OCI-LY1 (cell line): ENCODE measurements around the gene HJURP.

Source experiments
- EZH2 ChIP-seq: fragments of 200-600 bp; sonication (generic), shearing (Covaris generic); IDR thresholded peaks from 2 replicates; pipeline ENCODE4 v1.8.0; 2017; ENCODE audit warnings: borderline replicate concordance, mixed run types, mild to moderate bottlenecking, antibody characterized with exemption, low read length, moderate library complexity, mixed read lengths
- TF ChIP-seq, protein P1 (sequence below): fragments of 200-600 bp; sonication (generic), shearing (Covaris generic); IDR thresholded peaks from 2 replicates; pipeline ENCODE4 v1.5.1; 2017; ENCODE audit warnings: mild to moderate bottlenecking, antibody characterized with exemption, low read length, moderate library complexity, mixed read lengths

DNA sequence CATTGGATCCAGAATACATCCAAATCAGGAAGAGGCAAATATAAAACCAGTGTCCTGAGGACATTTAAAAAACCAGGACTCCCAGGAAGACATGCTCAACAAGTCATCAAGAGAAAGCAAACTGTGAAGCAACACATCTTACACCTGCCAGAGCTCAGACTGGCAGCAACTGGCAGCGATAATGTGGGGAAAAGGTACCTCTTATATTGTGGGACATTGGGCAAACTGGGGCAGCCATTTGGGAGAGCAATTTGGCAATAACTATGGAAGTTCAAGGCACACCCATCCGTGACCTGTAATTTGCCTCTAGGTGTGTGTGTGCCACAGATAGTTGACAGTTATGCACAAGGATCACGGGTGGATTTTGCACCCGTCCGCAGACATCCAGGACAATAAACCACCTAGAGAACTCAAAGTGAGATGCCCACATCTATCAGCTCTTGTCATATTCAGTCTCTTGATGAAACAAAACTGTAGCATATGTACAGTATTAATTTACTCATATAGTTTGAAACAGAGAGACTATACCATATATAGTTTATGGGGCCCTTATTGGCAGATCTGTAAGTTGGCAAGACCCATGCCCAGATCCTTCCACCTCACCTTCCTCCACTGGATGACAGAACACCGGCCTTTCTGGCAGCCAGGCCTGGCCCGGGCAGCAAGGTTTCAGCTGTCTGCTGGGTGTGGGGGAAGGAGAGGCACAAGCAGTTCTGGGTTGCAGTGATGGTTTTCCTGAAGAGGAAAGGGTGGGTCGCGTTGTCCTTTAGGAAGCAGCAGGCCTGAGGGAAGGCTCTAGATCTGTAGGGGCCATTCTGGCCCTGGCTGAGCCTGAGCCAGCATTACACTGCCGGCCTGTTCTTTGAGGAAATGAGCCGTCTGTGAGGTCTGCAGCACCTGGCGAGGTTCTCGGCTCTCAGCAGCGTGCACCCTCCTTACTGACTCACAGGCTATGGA, 18.8 kb downstream of the HJURP start:
- TF ChIP-seq, protein P1, sequence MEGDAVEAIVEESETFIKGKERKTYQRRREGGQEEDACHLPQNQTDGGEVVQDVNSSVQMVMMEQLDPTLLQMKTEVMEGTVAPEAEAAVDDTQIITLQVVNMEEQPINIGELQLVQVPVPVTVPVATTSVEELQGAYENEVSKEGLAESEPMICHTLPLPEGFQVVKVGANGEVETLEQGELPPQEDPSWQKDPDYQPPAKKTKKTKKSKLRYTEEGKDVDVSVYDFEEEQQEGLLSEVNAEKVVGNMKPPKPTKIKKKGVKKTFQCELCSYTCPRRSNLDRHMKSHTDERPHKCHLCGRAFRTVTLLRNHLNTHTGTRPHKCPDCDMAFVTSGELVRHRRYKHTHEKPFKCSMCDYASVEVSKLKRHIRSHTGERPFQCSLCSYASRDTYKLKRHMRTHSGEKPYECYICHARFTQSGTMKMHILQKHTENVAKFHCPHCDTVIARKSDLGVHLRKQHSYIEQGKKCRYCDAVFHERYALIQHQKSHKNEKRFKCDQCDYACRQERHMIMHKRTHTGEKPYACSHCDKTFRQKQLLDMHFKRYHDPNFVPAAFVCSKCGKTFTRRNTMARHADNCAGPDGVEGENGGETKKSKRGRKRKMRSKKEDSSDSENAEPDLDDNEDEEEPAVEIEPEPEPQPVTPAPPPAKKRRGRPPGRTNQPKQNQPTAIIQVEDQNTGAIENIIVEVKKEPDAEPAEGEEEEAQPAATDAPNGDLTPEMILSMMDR = no peak
- no peak for TF ChIP-seq EZH2
